Measurements from ENCODE around the gene LIN9. TPM values are rescaled to one million over a fixed set of nuclear protein-coding genes. Genes with fewer than 3 reads are reported as not detected.
"Not testable (repeated sequence)": the region's sequence is repeated elsewhere in the genome, so short reads cannot be mapped to it uniquely, and the experiment has no call there.

LIN9 gene
- polyA plus RNA-seq, 3 donors from 2014 or later, result 0.94 to 3.1 (median 1.8) TPM

DNA sequence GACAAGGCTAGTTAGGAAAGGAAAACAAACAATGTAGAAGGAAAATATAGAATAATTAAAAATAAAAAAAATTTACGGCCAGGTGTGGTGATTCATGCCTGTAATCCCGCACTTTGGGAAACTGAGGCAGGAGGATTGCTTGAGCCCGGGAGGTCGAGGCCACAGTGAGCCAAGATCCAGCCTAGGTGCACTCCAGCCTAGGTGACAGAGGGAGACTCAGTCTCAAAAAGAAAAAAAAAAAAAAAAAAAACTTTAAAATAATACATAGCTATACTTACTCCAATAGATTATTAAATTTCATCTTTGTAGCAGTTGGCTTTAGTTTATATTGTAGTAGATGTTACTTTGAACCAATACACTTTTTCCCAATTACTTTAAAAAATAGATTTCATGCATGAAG is 32.0 kb downstream of the LIN9 start:
- peaks cover 5 to 7% (median 5%) of the 10 kb centered on the region in 3 donors for H3K36me3 Mint-ChIP-seq
- H3K9me3 Mint-ChIP-seq, result no peaks in the 10 kb centered on the region
- DNase-seq, result no peak
- no peaks in the 10 kb centered on the region for H3K27me3 Mint-ChIP-seq (ENCODE audit: low read depth in 3 of 3)
- no peak overlapping the region for H3K27ac Mint-ChIP-seq
- H3K4me3 Mint-ChIP-seq, result no peak overlapping the region
- no peaks in the 10 kb centered on the region for H3K4me1 Mint-ChIP-seq

- Mint-ChIP-seq H3K9me3 (no peaks in the 10 kb centered on the region), H3K27me3 (ENCODE audit: low read depth in 3 of 3) (no peaks in the 10 kb centered on the region), H3K36me3 (peaks cover 5 to 7% (median 5%) of the 10 kb centered on the region in 3 donors), H3K27ac (no peak overlapping the region), H3K4me3 (no peak overlapping the region), H3K4me1 (no peaks in the 10 kb centered on the region)
- DNase-seq, result no peak
Measured at GRCh38 chr1:226276077-226276682, 32.8 kb downstream of the LIN9 start.

DNA sequence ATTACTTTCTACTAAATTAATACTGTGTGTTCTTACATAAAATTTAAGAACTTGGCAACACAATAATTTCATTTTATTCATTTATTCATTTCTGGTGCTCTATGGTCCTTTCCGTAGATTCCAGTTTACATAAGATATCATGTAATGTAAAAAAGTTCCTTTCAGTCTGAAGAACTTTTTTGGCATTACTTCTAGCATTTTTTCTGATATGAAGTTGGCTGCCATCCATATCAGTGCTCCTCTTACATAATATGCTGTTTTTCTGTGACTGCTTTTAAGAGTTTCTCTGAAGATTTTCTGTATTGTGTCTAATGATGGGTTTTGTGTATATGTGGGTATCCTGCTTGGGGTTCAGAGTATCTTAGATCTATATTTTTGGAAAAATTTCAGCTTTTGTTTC is 34.8 kb downstream of the LIN9 start:
- no peak for DNase-seq
- Mint-ChIP-seq H3K9me3 (no peaks in the 10 kb centered on the region), H3K4me3 (no peak overlapping the region), H3K4me1 (no peaks in the 10 kb centered on the region), H3K36me3 (peaks cover 5 to 7% (median 5%) of the 10 kb centered on the region in 3 donors), H3K27ac (no peak overlapping the region), H3K27me3 (ENCODE audit: low read depth in 3 of 3) (peaks cover 0 to 1% (median 0%) of the 10 kb centered on the region in 3 donors)

- not testable (repeated sequence) for H3K27ac Mint-ChIP-seq
Measured at GRCh38 chr1:226272233-226272902, 36.6 kb downstream of the LIN9 start.

DNA sequence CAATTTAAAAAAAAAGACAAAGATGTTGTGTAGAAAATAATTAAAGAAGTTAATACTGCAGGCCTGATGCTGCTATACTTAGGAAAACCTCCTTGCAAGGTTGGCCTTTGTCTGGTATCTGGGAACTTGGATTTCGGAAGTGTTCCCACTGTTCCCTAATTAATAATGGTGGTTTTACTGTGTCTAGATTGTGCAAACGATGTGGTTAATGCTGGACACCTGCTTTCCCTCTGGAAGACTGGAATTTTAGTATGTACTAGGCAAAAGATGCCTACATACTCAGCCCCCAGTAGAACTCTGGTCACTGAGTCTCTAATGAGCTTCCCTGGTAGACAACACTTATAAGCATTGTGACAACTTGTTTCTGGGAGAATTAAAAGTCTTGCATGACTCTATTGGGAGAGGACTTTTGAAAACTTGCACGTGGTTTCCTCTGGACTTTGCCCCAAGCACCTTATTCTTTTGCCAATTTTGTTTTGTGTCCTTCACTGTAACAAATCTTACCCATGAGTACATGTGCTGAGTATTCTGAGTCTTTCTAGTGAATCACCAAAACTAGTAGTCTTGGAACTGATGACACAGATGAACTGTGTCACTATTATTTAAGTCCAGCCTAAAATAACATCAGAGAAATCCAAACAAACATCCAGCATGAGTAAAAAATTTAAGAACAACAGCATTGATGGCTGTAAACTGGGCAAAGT is 40.4 kb downstream of the LIN9 start:
- Mint-ChIP-seq H3K27me3 (ENCODE audit: low read depth in 3 of 3) (peaks cover 0 to 1% (median 0%) of the 10 kb centered on the region in 3 donors), H3K9me3 (no peaks in the 10 kb centered on the region), H3K4me1 (no peaks in the 10 kb centered on the region), H3K27ac (peak overlapping the region in 1 of 6 donors; percentile 16), H3K4me3 (no peak overlapping the region), H3K36me3 (peaks cover 4 to 12% (median 8%) of the 10 kb centered on the region in 3 donors)
- no peak for DNase-seq

More at GRCh38 chr1:226272233-226272902, 36.6 kb downstream of the LIN9 start:
- not testable (repeated sequence) for H3K4me3 Mint-ChIP-seq; H3K27me3 Mint-ChIP-seq (ENCODE audit: low read depth in 3 of 3); H3K9me3 Mint-ChIP-seq; H3K4me1 Mint-ChIP-seq; DNase-seq
- H3K36me3 Mint-ChIP-seq, result peaks cover 5 to 11% (median 11%) of the 10 kb centered on the region in 3 donors

DNA sequence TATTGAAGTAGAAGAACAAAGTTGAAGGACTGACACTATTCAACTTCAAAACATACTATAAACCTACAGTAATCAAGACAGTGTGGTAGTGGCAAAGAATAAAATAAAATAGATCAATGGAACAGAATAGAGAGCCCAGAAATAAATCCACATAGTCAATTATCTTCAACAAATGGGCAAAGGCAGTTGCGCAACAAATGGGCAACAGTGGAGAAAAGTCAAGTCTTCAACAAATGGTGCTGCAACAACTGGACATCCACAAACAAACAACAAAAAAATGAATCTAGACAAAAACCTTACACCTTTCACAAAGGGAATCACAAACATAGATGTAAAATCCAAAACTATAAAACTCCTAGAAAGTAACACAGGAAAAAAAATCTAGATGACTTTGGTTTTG is 47.1 kb downstream of the LIN9 start:
- H3K4me1 Mint-ChIP-seq, result no peaks in the 10 kb centered on the region
- peaks cover 0 to 4% (median 0%) of the 10 kb centered on the region in 6 donors for H3K9me3 Mint-ChIP-seq
- DNase-seq, result no peak
- H3K4me3 Mint-ChIP-seq, result no peak overlapping the region
- H3K27me3 Mint-ChIP-seq (ENCODE audit: low read depth in 3 of 3), result no peaks in the 10 kb centered on the region
- H3K36me3 Mint-ChIP-seq, result peaks cover 22 to 31% (median 27%) of the 10 kb centered on the region in 3 donors
- no peak overlapping the region for H3K27ac Mint-ChIP-seq

DNA sequence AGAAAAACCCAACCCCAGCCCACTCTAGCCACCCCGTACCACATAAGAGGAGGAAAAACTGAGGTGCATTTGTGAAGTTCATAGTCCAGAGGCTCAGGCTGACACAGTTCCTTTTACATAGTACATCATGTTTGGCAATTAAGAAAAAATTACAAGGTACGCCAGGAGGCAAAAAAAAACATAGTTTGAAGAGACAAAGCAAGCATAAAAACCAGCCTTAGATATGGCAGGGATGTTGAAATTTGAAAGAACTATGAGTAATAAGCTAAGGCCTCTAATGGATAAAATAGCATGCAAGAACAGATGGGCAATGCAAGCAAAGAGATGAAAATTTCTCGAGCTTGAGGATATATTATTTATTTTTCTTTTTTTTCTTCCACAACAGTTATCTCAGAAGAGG is 53.6 kb downstream of the LIN9 start:
- DNase-seq, result no peak
- no peaks in the 10 kb centered on the region for H3K4me1 Mint-ChIP-seq
- peaks cover 9 to 18% (median 11%) of the 10 kb centered on the region in 3 donors for H3K36me3 Mint-ChIP-seq
- no peaks in the 10 kb centered on the region for H3K27me3 Mint-ChIP-seq (ENCODE audit: low read depth in 3 of 3)
- no peaks in the 10 kb centered on the region for H3K9me3 Mint-ChIP-seq
- H3K27ac Mint-ChIP-seq, result no peak overlapping the region
- no peak overlapping the region for H3K4me3 Mint-ChIP-seq

GRCh38 chr1:226253933-226254332 is 55.0 kb downstream of the LIN9 start:
- DNase-seq, result no peak
- Mint-ChIP-seq H3K36me3 (peaks cover 0 to 12% (median 7%) of the 10 kb centered on the region in 3 donors), H3K4me3 (no peak overlapping the region), H3K27ac (no peak overlapping the region), H3K27me3 (ENCODE audit: low read depth in 3 of 3) (no peaks in the 10 kb centered on the region), H3K9me3 (no peaks in the 10 kb centered on the region), H3K4me1 (no peaks in the 10 kb centered on the region)

DNA sequence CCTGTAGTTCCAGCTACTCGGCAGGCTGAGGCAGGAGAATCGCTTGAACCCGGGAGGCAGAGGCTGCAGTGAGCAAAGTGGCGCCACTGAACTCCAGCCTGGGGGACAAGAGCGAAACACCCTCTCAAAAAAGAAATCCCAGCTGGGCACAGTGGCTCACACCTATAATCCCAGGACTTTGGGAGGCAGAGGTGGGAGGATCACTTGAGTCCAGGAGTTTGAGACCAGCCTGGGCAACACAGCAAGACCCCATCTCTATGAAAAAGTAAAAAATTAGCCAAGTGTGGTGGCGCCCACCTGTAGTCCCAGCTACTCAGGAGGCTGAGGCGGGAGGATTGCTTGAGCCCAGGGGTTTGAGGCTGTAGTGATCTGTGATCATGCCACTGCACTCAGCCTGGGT is 56.1 kb downstream of the LIN9 start:
- not testable (repeated sequence) for H3K4me1 Mint-ChIP-seq; DNase-seq; H3K4me3 Mint-ChIP-seq; H3K27ac Mint-ChIP-seq; H3K9me3 Mint-ChIP-seq; H3K27me3 Mint-ChIP-seq (ENCODE audit: low read depth in 3 of 3)
- H3K36me3 Mint-ChIP-seq, result peaks cover 4 to 12% (median 11%) of the 10 kb centered on the region in 3 donors

- H3K4me1 Mint-ChIP-seq, result no peaks in the 10 kb centered on the region
- peaks cover 0 to 2% (median 1%) of the 10 kb centered on the region in 3 donors for H3K27me3 Mint-ChIP-seq (ENCODE audit: low read depth in 3 of 3)
- H3K27ac Mint-ChIP-seq, result no peak overlapping the region
- H3K36me3 Mint-ChIP-seq, result peaks cover 4 to 12% (median 11%) of the 10 kb centered on the region in 3 donors
- no peak for DNase-seq
- H3K4me3 Mint-ChIP-seq, result no peak overlapping the region
- no peaks in the 10 kb centered on the region for H3K9me3 Mint-ChIP-seq
Measured at GRCh38 chr1:226250511-226250910, 58.5 kb downstream of the LIN9 start.

DNA sequence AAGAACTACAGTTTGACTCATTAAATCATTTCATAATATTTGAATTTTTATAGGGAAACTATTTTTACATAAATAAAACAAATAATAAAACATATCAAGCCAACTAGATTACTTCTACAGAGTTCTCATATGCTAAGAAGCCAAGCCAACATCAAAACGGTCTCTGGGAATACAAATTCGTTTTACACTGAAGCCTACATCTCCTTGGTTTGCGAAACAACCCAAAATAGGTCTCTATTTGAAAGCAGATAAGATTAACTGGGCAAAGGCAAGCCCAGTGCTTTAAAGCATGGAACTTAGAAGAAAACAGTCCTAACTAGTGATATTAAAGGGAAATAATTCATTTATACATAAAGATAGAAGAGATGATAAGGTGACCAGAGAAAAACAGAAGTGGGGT is 60.2 kb downstream of the LIN9 start:
- Mint-ChIP-seq H3K9me3 (no peaks in the 10 kb centered on the region), H3K4me1 (no peaks in the 10 kb centered on the region), H3K4me3 (no peak overlapping the region), H3K36me3 (peaks cover 4 to 16% (median 15%) of the 10 kb centered on the region in 3 donors), H3K27ac (no peak overlapping the region), H3K27me3 (ENCODE audit: low read depth in 3 of 3) (peaks cover 0 to 2% (median 1%) of the 10 kb centered on the region in 3 donors)
- no peak for DNase-seq

- Mint-ChIP-seq H3K4me1 (no peaks in the 10 kb centered on the region), H3K27me3 (ENCODE audit: low read depth in 3 of 3) (peaks cover 0 to 2% (median 1%) of the 10 kb centered on the region in 3 donors), H3K27ac (no peak overlapping the region), H3K9me3 (no peaks in the 10 kb centered on the region), H3K4me3 (no peak overlapping the region), H3K36me3 (peaks cover 4 to 16% (median 15%) of the 10 kb centered on the region in 3 donors)
- no peak for DNase-seq
Measured at GRCh38 chr1:226248091-226248490, 60.9 kb downstream of the LIN9 start.

- Mint-ChIP-seq H3K4me3 (no peak overlapping the region), H3K27ac (no peak overlapping the region), H3K36me3 (peaks cover 3 to 27% (median 26%) of the 10 kb centered on the region in 3 donors), H3K27me3 (ENCODE audit: low read depth in 3 of 3) (peaks cover 0 to 2% (median 0%) of the 10 kb centered on the region in 3 donors), H3K9me3 (no peaks in the 10 kb centered on the region), H3K4me1 (no peaks in the 10 kb centered on the region)
- no peak for DNase-seq
Measured at GRCh38 chr1:226239421-226239820, 69.5 kb downstream of the LIN9 start.

GRCh38 chr1:226236826-226237225 is 72.1 kb downstream of the LIN9 start:
- Mint-ChIP-seq H3K27me3 (ENCODE audit: low read depth in 3 of 3) (peaks cover 0 to 2% (median 0%) of the 10 kb centered on the region in 3 donors), H3K9me3 (no peaks in the 10 kb centered on the region), H3K27ac (no peak overlapping the region), H3K36me3 (peaks cover 7 to 28% (median 28%) of the 10 kb centered on the region in 3 donors), H3K4me1 (no peaks in the 10 kb centered on the region), H3K4me3 (no peak overlapping the region)
- no peak for DNase-seq

All from immature natural killer cell (primary cell).